K562 (cell line): ENCODE results near the gene EOGT. TPM values are rescaled to one million over a fixed set of nuclear protein-coding genes. Genes with fewer than 3 reads are reported as not detected.

ENCODE experiments used
- ATAC-seq: fragments of 200-7000 bp; cut with Tn5 transposase; 3 replicates; pipeline ENCODE4 v1.9.1; 2020; ENCODE audit warnings: moderate library complexity
- BruUV-seq: library from RNA; stranded (reverse); fragments of 400-500 nt; replicated peaks from 2 replicates; lab custom pipeline; 2021; lab: Mats Ljungman, UMichigan
- CTCF ChIA-PET: fragments of 300-600 bp; formaldehyde crosslinking; extraction: SDS; loops from one replicate; lab custom pipeline; 2021; ENCODE audit warnings: low intra/inter-chr PET ratio; lab: Yijun Ruan, JAX
- POLR2A ChIA-PET: fragments of 300-600, 350-650 bp; sonication (Branson Sonifier 250); formaldehyde crosslinking; extraction: SDS; loops from one replicate; lab custom pipeline; 2021; ENCODE audit warnings: antibody characterized with exemption, inconsistent platforms; lab: Yijun Ruan, JAX
- DNase-seq, 4 experiments: peaks; one replicate each; pipeline versions ENCODE4 v3.0.0 to v3.0.0-alpha.2; 2011 to 2018; ENCODE audit warnings: low spot score in 3 of 4, mixed read lengths in 3 of 4; ENCODE audit errors: extremely low read depth in 1 of 4
- FAIRE-seq: peaks from 2 replicates; lab custom pipeline; 2011; peaks lifted over from hg19 to GRCh38; lab: Jason Lieb, UNC
- H2AFZ ChIP-seq: 2 replicates; pipeline ENCODE4 v1.6.0; 2011; ENCODE audit warnings: low read depth, low read length, control low read depth, inconsistent platforms
- H3K27ac ChIP-seq: fragments of 200-600 bp; 3 replicates; pipeline ENCODE4 v1.8.0; 2011; ENCODE audit warnings: low read depth, mild to moderate bottlenecking, control low read depth, inconsistent platforms, low read length, moderate library complexity, mixed read lengths; ENCODE audit errors: extremely low read depth
- H3K27me3 ChIP-seq, 2 experiments: fragments of 300-600 bp in 1 of 2; 2 replicates in 1 of 2; 3 replicates in 1 of 2; pipeline versions ENCODE4 v1.6.0 to v1.8.0; 2011; ENCODE audit warnings: inconsistent platforms in 2 of 2, low read length in 2 of 2, mild to moderate bottlenecking in 1 of 2, mixed read lengths in 1 of 2, moderate library complexity in 1 of 2; ENCODE audit not compliant: control insufficient read depth in 2 of 2, insufficient read depth in 2 of 2
- H3K36me3 ChIP-seq: fragments of 300-600 bp; 3 replicates; pipeline ENCODE4 v1.8.0; 2011; ENCODE audit warnings: mild to moderate bottlenecking, low read length, inconsistent platforms; ENCODE audit not compliant: control insufficient read depth, insufficient read depth
- H3K4me1 ChIP-seq, 2 experiments: fragments of 200-600 bp in 1 of 2; replicated peaks in 1 of 2; 2 replicates in 1 of 2; 3 replicates in 1 of 2; pipeline versions ENCODE4 v1.5.1 to v1.8.0; 2011; ENCODE audit warnings: inconsistent platforms in 2 of 2, low read length in 2 of 2, mild to moderate bottlenecking in 1 of 2, mixed read lengths in 1 of 2, moderate library complexity in 1 of 2; ENCODE audit not compliant: control insufficient read depth in 2 of 2, insufficient read depth in 2 of 2
- H3K4me2 ChIP-seq: 2 replicates; pipeline ENCODE4 v1.6.1; 2011; ENCODE audit warnings: low read length, control low read depth, inconsistent platforms, mixed read lengths; ENCODE audit not compliant: insufficient read depth
- H3K4me3 ChIP-seq: fragments of 200-600 bp; sonication (generic), shearing (Covaris generic); 2 replicates; pipeline ENCODE4 v1.5.1; 2016; ENCODE audit warnings: control low read depth, inconsistent platforms
- H3K79me2 ChIP-seq: fragments of 200-600 bp; 3 replicates; pipeline ENCODE4 v1.8.0; 2011; ENCODE audit warnings: low read length, inconsistent platforms; ENCODE audit not compliant: control insufficient read depth, insufficient read depth
- H3K9ac ChIP-seq, 2 experiments: 2 replicates each; pipeline versions ENCODE4 v1.6.0 to v1.6.1; 2011; ENCODE audit warnings: low read depth in 2 of 2, low read length in 2 of 2, control low read depth in 1 of 2, inconsistent platforms in 1 of 2, mild to moderate bottlenecking in 1 of 2, mixed read lengths in 1 of 2; ENCODE audit not compliant: insufficient read depth in 1 of 2
- H3K9me1 ChIP-seq: one replicate; pipeline ENCODE4 v1.6.0; 2011; ENCODE audit warnings: inconsistent platforms, mild to moderate bottlenecking, low read length, moderate library complexity; ENCODE audit not compliant: control insufficient read depth, insufficient read depth
- H3K9me3 ChIP-seq: replicated peaks from 2 replicates; pipeline ENCODE4 v1.5.1; 2011; ENCODE audit warnings: low read depth, low read length, inconsistent platforms; ENCODE audit not compliant: control insufficient read depth, insufficient read depth
- H4K20me1 ChIP-seq: replicated peaks from 2 replicates; pipeline ENCODE4 v1.6.1; 2011; ENCODE audit warnings: low read length, inconsistent platforms, mixed read lengths; ENCODE audit not compliant: control insufficient read depth, insufficient read depth
- BHLHE40 ChIP-seq: IDR thresholded peaks from 2 replicates; pipeline ENCODE4 v1.6.1; 2011; ENCODE audit warnings: low read length, improper control_type of control experiment
- C11orf30 ChIP-seq: fragments of 450-650 bp; IDR thresholded peaks from 2 replicates; pipeline ENCODE4 v1.6.1; 2016; ENCODE audit warnings: low read depth, mild to moderate bottlenecking
- CEBPB ChIP-seq: fragments of 450-650 bp; IDR thresholded peaks from 2 replicates; pipeline ENCODE4 v1.6.1; 2016; ENCODE audit warnings: missing genetic modification characterization, missing compliant biosample characterization
- CSDE1 ChIP-seq, 2 experiments: fragments of 450-650 bp; IDR thresholded peaks; 2 replicates each; pipeline ENCODE4 v1.6.1; 2016; ENCODE audit warnings: mild to moderate bottlenecking in 1 of 2
- FIP1L1 ChIP-seq: fragments of 200-400 bp; formaldehyde crosslinking; IDR thresholded peaks from 2 replicates; pipeline ENCODE4 v1.6.1; 2018; ENCODE audit warnings: mild to moderate bottlenecking, low read depth, low read length; ENCODE audit not compliant: poor library complexity, severe bottlenecking
- GABPA ChIP-seq: fragments of 200-800 bp; sonication (Bioruptor generic); conservative IDR thresholded peaks from 2 replicates; pipeline ENCODE4 v1.6.1; 2016; ENCODE audit warnings: low read depth, missing genetic modification characterization, missing compliant biosample characterization
- HDAC8 ChIP-seq: fragments of 450-650 bp; IDR thresholded peaks from 2 replicates; pipeline ENCODE4 v1.6.1; 2016; ENCODE audit warnings: mild to moderate bottlenecking, missing genetic modification characterization, moderate library complexity, missing compliant biosample characterization
- NCOA4 ChIP-seq: fragments of 450-650 bp; IDR thresholded peaks from 2 replicates; pipeline ENCODE4 v1.6.1; 2018; ENCODE audit warnings: mild to moderate bottlenecking; ENCODE audit not compliant: partially characterized antibody
- SPI1 ChIP-seq: IDR thresholded peaks from 2 replicates; pipeline ENCODE4 v1.6.1; 2011; ENCODE audit warnings: low read depth, low read length, control low read depth, borderline replicate concordance
- ZBTB7A ChIP-seq: IDR thresholded peaks from 2 replicates; pipeline ENCODE4 v1.6.1; 2011; ENCODE audit warnings: low read depth, mild to moderate bottlenecking, low read length, moderate library complexity, borderline replicate concordance; ENCODE audit not compliant: control insufficient read depth
- ZNF212 ChIP-seq: fragments of 450-650 bp; formaldehyde crosslinking; IDR thresholded peaks from 2 replicates; pipeline ENCODE4 v1.4.0; 2020; ENCODE audit warnings: mild to moderate bottlenecking
- ZNF3 ChIP-seq: fragments of 250-450 bp; sonication (Bioruptor Pico); IDR thresholded peaks from 2 replicates; pipeline ENCODE4 v1.5.0; 2021; ENCODE audit warnings: mild to moderate bottlenecking, moderate library complexity
- whole genome bisulfite sequencing: fragments of 100-300 bp; shearing (Covaris generic); methylation state at CpG from one replicate; pipeline ENCODE4 v1.1.6; 2016; ENCODE audit warnings: low coverage, mixed read lengths; ENCODE audit not compliant: insufficient coverage; ENCODE audit errors: missing lambda C conversion rate; 5-methylcytosine and 5-hydroxymethylcytosine counted together
- in situ Hi-C: fragments of 300-500 bp; cut with MboI; formaldehyde crosslinking; loops from 4 replicates; pipeline ENCODE4 v1.15.0; 2018; ENCODE audit warnings: inconsistent platforms, mixed read lengths
- intact Hi-C: fragments of 100-400 bp; cut with micrococcal nuclease; formaldehyde crosslinking; loops from 2 replicates; pipeline ENCODE4 v1.14.2; 2022
- polyA plus RNA-seq, 8 experiments: library from polyadenylated mRNA; depleted of rRNA in 4 of 8; stranded (reverse) in 5 of 8; unstranded in 3 of 8; fragments of >200 nt; fragmentation: Nextera tagmentation in 2 of 8; fragmentation: Illumina TruSeq in 1 of 8; extraction: Ambion mirVana in 2 of 8; extraction: Trizol in 1 of 8; gene quantifications; 2 replicates each; pipeline versions ENCODE4 v1.2.1 to v1.2.3, GENCODE V29; 2011 to 2014; ENCODE audit warnings: inconsistent platforms in 1 of 8, missing spikeins in 1 of 8
- total RNA-seq, 7 experiments: library from RNA; depleted of rRNA in 6 of 7; stranded (reverse); fragments of >200 nt in 6 of 7; fragmentation: Illumina TruSeq in 2 of 7; extraction: Trizol in 2 of 7; gene quantifications; 2 replicates each; pipeline versions ENCODE4 v1.2.1 to v1.2.3, GENCODE V29; 2011 to 2021; ENCODE audit warnings: low replicate concordance in 1 of 7
- TF ChIP-seq, protein P1 (sequence below), 2 experiments: fragments of 450-650 bp; formaldehyde crosslinking in 1 of 2; IDR thresholded peaks; 2 replicates each; pipeline versions ENCODE4 v1.4.0 to v1.6.1; 2014 to 2020; ENCODE audit warnings: mild to moderate bottlenecking in 2 of 2, borderline replicate concordance in 1 of 2, low read depth in 1 of 2

Gene EOGT
- total and polyA plus RNA-seq, 9 of the 15 experiments (the other 6 are each of a cell fraction or from before 2014, with no cell fraction given): 3.6 to 17.9 (median 7.4) TPM

DNA sequence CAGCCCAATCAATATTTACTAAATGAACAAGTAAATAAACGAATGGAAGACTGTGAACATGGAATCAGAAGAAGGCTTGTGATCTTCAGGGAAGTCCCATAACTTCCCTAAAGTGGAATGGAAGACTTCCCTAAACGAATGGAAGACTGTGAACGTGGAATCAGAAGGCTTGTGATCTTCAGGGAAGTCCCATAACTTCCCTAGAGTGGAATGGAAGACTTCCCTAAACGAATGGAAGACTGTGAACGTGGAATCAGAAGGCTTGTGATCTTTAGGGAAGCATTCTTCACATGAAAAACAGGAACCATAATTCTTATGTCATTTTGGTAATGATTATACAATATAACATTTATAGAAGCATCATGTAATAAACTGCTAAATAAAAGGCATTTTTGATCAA, 38.8 kb downstream of the EOGT start:
- H2AFZ ChIP-seq: no peak overlapping the region
- no peak for ATAC-seq
- BruUV-seq: no TSS peak
- CTCF ChIA-PET: no interaction called here
- no peak for DNase-seq
- no peaks in the 10 kb centered on the region; a peak in 2 of 5 replicates for H3K27me3 ChIP-seq
- H3K9ac ChIP-seq: no peak overlapping the region
- H3K27ac ChIP-seq: no peak overlapping the region
- intact Hi-C loops: loop anchor here (5.0 kb wide), 1 partner anchor 97 kb away; no protein-coding TSS in a partner anchor
- 13% methylated on average over 5 of the region's 5 CpGs for WGBS
- no peak for FAIRE-seq
- no peaks in the 10 kb centered on the region for H3K9me1 ChIP-seq
- H3K4me3 ChIP-seq: no peak overlapping the region
- in situ Hi-C loops: no loop called here
- H3K9me3 ChIP-seq: no peaks in the 10 kb centered on the region
- H3K4me1 ChIP-seq: no peaks in the 10 kb centered on the region
- no peak overlapping the region for H3K4me2 ChIP-seq
- TF ChIP-seq NCOA4: no peak
- TF ChIP-seq CSDE1 (IDR thresholded peaks at IDR 0.05): no peak
- no peak for TF ChIP-seq CEBPB
- no peak for TF ChIP-seq C11orf30
- no peak for TF ChIP-seq SPI1
- TF ChIP-seq ZNF212 (CRISPR knock-in tag): no peak
- no peak for TF ChIP-seq FIP1L1
- TF ChIP-seq, protein P1, sequence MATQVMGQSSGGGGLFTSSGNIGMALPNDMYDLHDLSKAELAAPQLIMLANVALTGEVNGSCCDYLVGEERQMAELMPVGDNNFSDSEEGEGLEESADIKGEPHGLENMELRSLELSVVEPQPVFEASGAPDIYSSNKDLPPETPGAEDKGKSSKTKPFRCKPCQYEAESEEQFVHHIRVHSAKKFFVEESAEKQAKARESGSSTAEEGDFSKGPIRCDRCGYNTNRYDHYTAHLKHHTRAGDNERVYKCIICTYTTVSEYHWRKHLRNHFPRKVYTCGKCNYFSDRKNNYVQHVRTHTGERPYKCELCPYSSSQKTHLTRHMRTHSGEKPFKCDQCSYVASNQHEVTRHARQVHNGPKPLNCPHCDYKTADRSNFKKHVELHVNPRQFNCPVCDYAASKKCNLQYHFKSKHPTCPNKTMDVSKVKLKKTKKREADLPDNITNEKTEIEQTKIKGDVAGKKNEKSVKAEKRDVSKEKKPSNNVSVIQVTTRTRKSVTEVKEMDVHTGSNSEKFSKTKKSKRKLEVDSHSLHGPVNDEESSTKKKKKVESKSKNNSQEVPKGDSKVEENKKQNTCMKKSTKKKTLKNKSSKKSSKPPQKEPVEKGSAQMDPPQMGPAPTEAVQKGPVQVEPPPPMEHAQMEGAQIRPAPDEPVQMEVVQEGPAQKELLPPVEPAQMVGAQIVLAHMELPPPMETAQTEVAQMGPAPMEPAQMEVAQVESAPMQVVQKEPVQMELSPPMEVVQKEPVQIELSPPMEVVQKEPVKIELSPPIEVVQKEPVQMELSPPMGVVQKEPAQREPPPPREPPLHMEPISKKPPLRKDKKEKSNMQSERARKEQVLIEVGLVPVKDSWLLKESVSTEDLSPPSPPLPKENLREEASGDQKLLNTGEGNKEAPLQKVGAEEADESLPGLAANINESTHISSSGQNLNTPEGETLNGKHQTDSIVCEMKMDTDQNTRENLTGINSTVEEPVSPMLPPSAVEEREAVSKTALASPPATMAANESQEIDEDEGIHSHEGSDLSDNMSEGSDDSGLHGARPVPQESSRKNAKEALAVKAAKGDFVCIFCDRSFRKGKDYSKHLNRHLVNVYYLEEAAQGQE (IDR thresholded peaks at IDR 0.05; ENCODE audit: borderline replicate concordance): no peak
- TF ChIP-seq, protein P1 (CRISPR knock-in tag; IDR thresholded peaks at IDR 0.05; ENCODE audit: low read depth): no peak
- TF ChIP-seq HDAC8 (tag): no peak
- no peak for TF ChIP-seq ZNF3
- no peak for TF ChIP-seq BHLHE40
- TF ChIP-seq ZBTB7A: no peak
- no peak for TF ChIP-seq GABPA (tag)
- peaks cover 23% of the 10 kb centered on the region; the same call in 1 of the 3 replicates for H3K36me3 ChIP-seq
- POLR2A ChIA-PET: no interaction called here
- H4K20me1 ChIP-seq: no peaks in the 10 kb centered on the region; the same call in 1 of the 2 replicates
- H3K79me2 ChIP-seq: no peaks in the 10 kb centered on the region
